Type B pancreatic cell (in vitro differentiated cells): ENCODE measurements around the gene RNF34. TPM values are rescaled to one million over a fixed set of nuclear protein-coding genes. Genes with fewer than 3 reads are reported as not detected.
"Not testable (repeated sequence)": the region's sequence is repeated elsewhere in the genome, so short reads cannot be mapped to it uniquely, and the experiment has no call there.

Experiments used
- DNase-seq: peaks from one replicate; pipeline ENCODE4 v3.0.0; 2021; ENCODE audit warnings: mixed read lengths; ENCODE audit not compliant: unreplicated experiment; ENCODE audit errors: extremely low spot score
- H3K27ac Mint-ChIP-seq: 2 replicates; pipeline ENCODE4 v1.8.0; 2021; ENCODE audit warnings: mild to moderate bottlenecking, mixed read lengths
- H3K27me3 Mint-ChIP-seq: 2 replicates; pipeline ENCODE4 v1.8.0; 2021; ENCODE audit warnings: mixed read lengths
- H3K36me3 Mint-ChIP-seq: 2 replicates; pipeline ENCODE4 v1.8.0; 2021; ENCODE audit warnings: mixed read lengths
- H3K4me1 Mint-ChIP-seq: one replicate; pipeline ENCODE4 v1.8.0; 2021; ENCODE audit warnings: mixed read lengths; ENCODE audit not compliant: unreplicated experiment
- H3K4me3 Mint-ChIP-seq: 2 replicates; pipeline ENCODE4 v1.8.0; 2021; ENCODE audit warnings: mild to moderate bottlenecking, mixed read lengths
- H3K9me3 Mint-ChIP-seq: 2 replicates; pipeline ENCODE4 v1.8.0; 2021; ENCODE audit warnings: mixed read lengths
- total RNA-seq: library from RNA; stranded (reverse); gene quantifications from 2 replicates; pipeline ENCODE4 v1.2.1, GENCODE V29; 2021; ENCODE audit warnings: low replicate concordance
- TF ChIP-seq, protein P1 (sequence below): fragments of 200-600 bp; sonication (generic); conservative IDR thresholded peaks from 2 replicates; pipeline ENCODE4 v1.5.0; 2021; ENCODE audit warnings: antibody characterized with exemption, mild to moderate bottlenecking

Gene RNF34
- total RNA-seq, 1 donor from 2014 or later = 47.8 TPM

- Mint-ChIP-seq H3K27me3 (no peaks in the 10 kb centered on the region), H3K27ac (no peak overlapping the region), H3K36me3 (no peaks in the 10 kb centered on the region), H3K9me3 (no peaks in the 10 kb centered on the region), H3K4me3 (no peak overlapping the region), H3K4me1 (no peaks in the 10 kb centered on the region)
- TF ChIP-seq, protein P1, sequence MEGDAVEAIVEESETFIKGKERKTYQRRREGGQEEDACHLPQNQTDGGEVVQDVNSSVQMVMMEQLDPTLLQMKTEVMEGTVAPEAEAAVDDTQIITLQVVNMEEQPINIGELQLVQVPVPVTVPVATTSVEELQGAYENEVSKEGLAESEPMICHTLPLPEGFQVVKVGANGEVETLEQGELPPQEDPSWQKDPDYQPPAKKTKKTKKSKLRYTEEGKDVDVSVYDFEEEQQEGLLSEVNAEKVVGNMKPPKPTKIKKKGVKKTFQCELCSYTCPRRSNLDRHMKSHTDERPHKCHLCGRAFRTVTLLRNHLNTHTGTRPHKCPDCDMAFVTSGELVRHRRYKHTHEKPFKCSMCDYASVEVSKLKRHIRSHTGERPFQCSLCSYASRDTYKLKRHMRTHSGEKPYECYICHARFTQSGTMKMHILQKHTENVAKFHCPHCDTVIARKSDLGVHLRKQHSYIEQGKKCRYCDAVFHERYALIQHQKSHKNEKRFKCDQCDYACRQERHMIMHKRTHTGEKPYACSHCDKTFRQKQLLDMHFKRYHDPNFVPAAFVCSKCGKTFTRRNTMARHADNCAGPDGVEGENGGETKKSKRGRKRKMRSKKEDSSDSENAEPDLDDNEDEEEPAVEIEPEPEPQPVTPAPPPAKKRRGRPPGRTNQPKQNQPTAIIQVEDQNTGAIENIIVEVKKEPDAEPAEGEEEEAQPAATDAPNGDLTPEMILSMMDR = peak; percentile 14
- DNase-seq = no peak
These were observed 16.3 kb upstream of the RNF34 start for GRCh38 chr12:121383601-121384021.

GRCh38 chr12:121384891-121385290 lies 15.0 kb upstream of the RNF34 start:
- not testable (repeated sequence) for H3K9me3 Mint-ChIP-seq, H3K27me3 Mint-ChIP-seq, H3K36me3 Mint-ChIP-seq, H3K4me1 Mint-ChIP-seq, H3K4me3 Mint-ChIP-seq, DNase-seq, H3K27ac Mint-ChIP-seq

DNA sequence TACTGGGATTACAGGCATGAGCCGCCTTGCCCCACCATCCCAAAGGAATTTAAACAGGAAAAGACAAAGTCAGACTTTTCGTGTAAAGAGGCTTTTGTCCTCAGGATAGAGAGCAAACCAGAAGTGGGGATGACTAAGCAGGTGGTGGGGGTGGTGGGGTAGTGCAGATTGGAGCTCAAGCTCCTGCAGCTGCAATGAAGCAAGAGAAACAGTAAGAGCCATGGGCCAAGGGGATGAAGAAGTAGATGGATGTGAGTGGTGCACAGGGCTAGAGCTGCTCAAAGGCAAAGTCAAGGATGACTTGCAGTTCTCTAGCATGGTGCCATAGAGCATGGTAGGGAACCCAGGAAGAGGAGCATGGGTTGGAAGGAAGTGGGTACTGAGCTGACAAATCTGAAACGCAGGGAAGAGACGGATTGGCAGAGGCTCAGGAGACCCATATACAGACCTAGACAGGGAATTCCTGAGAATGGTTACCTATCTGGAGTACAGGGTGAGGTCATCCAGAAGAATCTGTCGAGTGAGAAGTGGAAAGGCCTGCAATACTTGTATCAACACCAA lies 11.4 kb upstream of the RNF34 start:
- TF ChIP-seq, protein P1 = no peak
- no peak overlapping the region for H3K4me3 Mint-ChIP-seq
- H3K27ac Mint-ChIP-seq = no peak overlapping the region
- DNase-seq = no peak
- no peaks in the 10 kb centered on the region for H3K36me3 Mint-ChIP-seq
- peaks cover 9% of the 10 kb centered on the region for H3K4me1 Mint-ChIP-seq
- H3K9me3 Mint-ChIP-seq = no peaks in the 10 kb centered on the region
- no peaks in the 10 kb centered on the region for H3K27me3 Mint-ChIP-seq

- Mint-ChIP-seq H3K27ac (no peak overlapping the region), H3K36me3 (no peaks in the 10 kb centered on the region), H3K4me1 (peaks cover 9% of the 10 kb centered on the region), H3K27me3 (no peaks in the 10 kb centered on the region), H3K9me3 (no peaks in the 10 kb centered on the region), H3K4me3 (no peak overlapping the region)
- DNase-seq = no peak
- TF ChIP-seq, protein P1 = no peak
These were observed 9.1 kb upstream of the RNF34 start for GRCh38 chr12:121390856-121391255.

- no peaks in the 10 kb centered on the region for H3K9me3 Mint-ChIP-seq
- DNase-seq = no peak
- no peak overlapping the region for H3K4me3 Mint-ChIP-seq
- H3K27me3 Mint-ChIP-seq = no peaks in the 10 kb centered on the region
- TF ChIP-seq, protein P1 = no peak
- peaks cover 9% of the 10 kb centered on the region for H3K4me1 Mint-ChIP-seq
- peak overlapping the region; percentile 19 for H3K27ac Mint-ChIP-seq
- H3K36me3 Mint-ChIP-seq = no peaks in the 10 kb centered on the region
These were observed 8.1 kb upstream of the RNF34 start for GRCh38 chr12:121391619-121392324.

DNA sequence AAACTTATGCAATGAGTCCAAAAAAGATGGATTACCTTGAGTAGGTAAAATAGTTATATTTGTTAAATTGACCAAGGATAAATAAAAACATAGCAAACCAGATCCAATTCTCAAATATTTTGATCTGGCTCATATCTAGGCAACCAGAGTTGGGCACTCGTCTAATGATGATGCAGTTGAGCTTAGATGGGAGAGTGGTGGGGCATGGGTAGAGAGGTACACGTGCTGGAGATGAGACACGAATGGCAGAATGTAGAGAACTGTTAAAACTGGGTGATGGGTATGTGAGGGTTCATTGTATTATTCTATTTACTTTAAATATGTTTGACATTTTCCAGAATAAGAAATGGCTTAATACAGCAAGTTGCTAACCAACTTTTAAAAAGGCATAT lies 7.6 kb upstream of the RNF34 start:
- DNase-seq = no peak
- peaks cover 9% of the 10 kb centered on the region for H3K4me1 Mint-ChIP-seq
- no peaks in the 10 kb centered on the region for H3K36me3 Mint-ChIP-seq
- peak overlapping the region; percentile 19 for H3K27ac Mint-ChIP-seq
- H3K9me3 Mint-ChIP-seq = no peaks in the 10 kb centered on the region
- H3K4me3 Mint-ChIP-seq = no peak overlapping the region
- H3K27me3 Mint-ChIP-seq = no peaks in the 10 kb centered on the region
- TF ChIP-seq, protein P1 = no peak
